Natural killer cell treated with Interleukin-12 subunit alpha and Interleukin-12 subunit beta and Interleukin-15 and Interleukin-18, amount 100 ng/mL, for 72 hours (primary cell): ENCODE data around the gene INVS. TPM values are rescaled to one million over a fixed set of nuclear protein-coding genes. Genes with fewer than 3 reads are reported as not detected.
"Not testable (repeated sequence)": the region's sequence is repeated elsewhere in the genome, so short reads cannot be mapped to it uniquely, and the experiment has no call there.

Experiments used
- ATAC-seq, 2 donors: fragments of 150-1000 bp; cut with Tn5 transposase in 1 of 2; sonication (Bioruptor Pico), chemical (Tn5 transposase) in 1 of 2; 2 replicates each; pipeline ENCODE4 v1.10.0; 2021
- DNase-seq: peaks from one replicate; pipeline ENCODE4 v3.0.0; 2022; ENCODE audit warnings: low spot score
- H3K27ac Mint-ChIP-seq, 2 donors: 1 replicate in 1 of 2; 2 replicates in 1 of 2; pipeline ENCODE4 v1.8.0; 2022; ENCODE audit warnings: mixed read lengths in 2 of 2, mild to moderate bottlenecking in 1 of 2, moderate library complexity in 1 of 2
- H3K27me3 Mint-ChIP-seq, 2 donors: 1 replicate in 1 of 2; 2 replicates in 1 of 2; pipeline ENCODE4 v1.8.0; 2022; ENCODE audit warnings: mixed read lengths in 2 of 2
- H3K36me3 Mint-ChIP-seq: one replicate; pipeline ENCODE4 v1.8.0; 2022; ENCODE audit warnings: mixed read lengths
- H3K4me1 Mint-ChIP-seq, 2 donors: 1 replicate in 1 of 2; 2 replicates in 1 of 2; pipeline ENCODE4 v1.8.0; 2022; ENCODE audit warnings: low read depth in 2 of 2, mixed read lengths in 2 of 2, mild to moderate bottlenecking in 1 of 2
- H3K4me3 Mint-ChIP-seq: one replicate; pipeline ENCODE4 v1.8.0; 2022; ENCODE audit warnings: mixed read lengths
- H3K9me3 Mint-ChIP-seq: 2 replicates; pipeline ENCODE4 v1.8.0; 2022; ENCODE audit warnings: mixed read lengths
- total RNA-seq, 2 donors: library from RNA; stranded (reverse); gene quantifications; one replicate each; pipeline ENCODE4 v1.2.3, GENCODE V29; 2022

INVS gene
- total RNA-seq, result 10 to 100 TPM; 22.1 to 32.8 TPM

- H3K27me3 Mint-ChIP-seq, result no peaks in the 10 kb centered on the region
- peak within 1 kb of the TSS; percentile 98 to 99 for H3K27ac Mint-ChIP-seq
- H3K4me1 Mint-ChIP-seq, result peaks cover 23 to 43% of the 10 kb centered on the region in 2 donors
- H3K4me3 Mint-ChIP-seq, result peak within 1 kb of the TSS; percentile 100
- peak; percentile 99 for ATAC-seq
- no peaks in the 10 kb centered on the region for H3K36me3 Mint-ChIP-seq
- H3K9me3 Mint-ChIP-seq, result no peaks in the 10 kb centered on the region
- DNase-seq, result peak; percentile 98
These were observed at the start of gene INVS, which contains the start of gene ERP44 for GRCh38 chr9:100098887-100099721. TSS of gene INVS (plus strand) at chr9:100099243. CDS start at chr9:100104522, 5,279 bp downstream. TSS of gene ERP44 (minus strand) at chr9:100099000. CDS start at chr9:100098840, 160 bp downstream.

- DNase-seq (no peak), ATAC-seq (no peak)
- Mint-ChIP-seq H3K27ac (no peak overlapping the region), H3K36me3 (peaks cover 17% of the 10 kb centered on the region), H3K27me3 (no peaks in the 10 kb centered on the region), H3K4me1 (peaks cover 20 to 24% of the 10 kb centered on the region in 2 donors), H3K9me3 (no peaks in the 10 kb centered on the region), H3K4me3 (no peak overlapping the region)
These were observed 49.5 kb upstream of the INVS start for GRCh38 chr9:100049551-100049950.

- H3K36me3 Mint-ChIP-seq, result peaks cover 6% of the 10 kb centered on the region
- H3K9me3 Mint-ChIP-seq, result no peaks in the 10 kb centered on the region
- ATAC-seq (no peak), DNase-seq (no peak)
- H3K27ac Mint-ChIP-seq, result no peak overlapping the region
- peaks cover 9 to 12% of the 10 kb centered on the region in 2 donors for H3K4me1 Mint-ChIP-seq
- no peaks in the 10 kb centered on the region for H3K27me3 Mint-ChIP-seq
- H3K4me3 Mint-ChIP-seq, result no peak overlapping the region
These were observed 46.7 kb upstream of the INVS start for GRCh38 chr9:100052375-100052774.

GRCh38 chr9:100056561-100056960, 42.5 kb upstream of the INVS start:
- Mint-ChIP-seq H3K27ac (no peak overlapping the region), H3K36me3 (peaks cover 6% of the 10 kb centered on the region), H3K27me3 (no peaks in the 10 kb centered on the region)

GRCh38 chr9:100057624-100058023, 41.4 kb upstream of the INVS start:
- no peaks in the 10 kb centered on the region for H3K27me3 Mint-ChIP-seq
- H3K9me3 Mint-ChIP-seq, result no peaks in the 10 kb centered on the region
- peak overlapping the region in 1 of 2 donors; percentile 11 for H3K27ac Mint-ChIP-seq
- no peak for DNase-seq
- peaks cover 6% of the 10 kb centered on the region for H3K36me3 Mint-ChIP-seq
- no peak overlapping the region for H3K4me3 Mint-ChIP-seq
- no peak for ATAC-seq
- H3K4me1 Mint-ChIP-seq, result peaks cover 9 to 10% of the 10 kb centered on the region in 2 donors

More at GRCh38 chr9:100056561-100056960, 42.5 kb upstream of the INVS start:
- Mint-ChIP-seq H3K9me3 (no peaks in the 10 kb centered on the region), H3K4me1 (peaks cover 9 to 10% of the 10 kb centered on the region in 2 donors), H3K4me3 (no peak overlapping the region)
- no peak for ATAC-seq
- no peak for DNase-seq

GRCh38 chr9:100058699-100059579, 40.1 kb upstream of the INVS start:
- Mint-ChIP-seq H3K27me3 (no peaks in the 10 kb centered on the region), H3K4me3 (no peak overlapping the region), H3K4me1 (peaks cover 13 to 16% of the 10 kb centered on the region in 2 donors), H3K9me3 (no peaks in the 10 kb centered on the region), H3K27ac (no peak overlapping the region), H3K36me3 (peaks cover 6% of the 10 kb centered on the region)
- ATAC-seq (no peak), DNase-seq (no peak)

- not testable (repeated sequence) for H3K27ac Mint-ChIP-seq, ATAC-seq, H3K9me3 Mint-ChIP-seq
These were observed 36.4 kb upstream of the INVS start for GRCh38 chr9:100062683-100063082.

GRCh38 chr9:100063185-100063584, 35.9 kb upstream of the INVS start:
- Mint-ChIP-seq H3K36me3 (peaks cover 6% of the 10 kb centered on the region), H3K27me3 (no peaks in the 10 kb centered on the region), H3K4me1 (peaks cover 19 to 27% of the 10 kb centered on the region in 2 donors), H3K9me3 (no peaks in the 10 kb centered on the region), H3K27ac (no peak overlapping the region), H3K4me3 (no peak overlapping the region)
- ATAC-seq (no peak), DNase-seq (no peak)

More at GRCh38 chr9:100062683-100063082, 36.4 kb upstream of the INVS start:
- H3K4me3 Mint-ChIP-seq, H3K27me3 Mint-ChIP-seq, DNase-seq, H3K36me3 Mint-ChIP-seq: not testable (repeated sequence)
- peaks cover 19 to 27% of the 10 kb centered on the region in 2 donors for H3K4me1 Mint-ChIP-seq

- no peaks in the 10 kb centered on the region for H3K9me3 Mint-ChIP-seq
- peaks cover 17 to 22% of the 10 kb centered on the region in 2 donors for H3K4me1 Mint-ChIP-seq
- ATAC-seq (no peak), DNase-seq (no peak)
- no peaks in the 10 kb centered on the region for H3K36me3 Mint-ChIP-seq
- H3K4me3 Mint-ChIP-seq, result no peak overlapping the region
- H3K27ac Mint-ChIP-seq, result no peak overlapping the region
- no peaks in the 10 kb centered on the region for H3K27me3 Mint-ChIP-seq
These were observed 34.0 kb upstream of the INVS start for GRCh38 chr9:100064872-100065581.

GRCh38 chr9:100066539-100066938, 32.5 kb upstream of the INVS start:
- Mint-ChIP-seq H3K36me3 (no peaks in the 10 kb centered on the region), H3K9me3 (no peaks in the 10 kb centered on the region), H3K27ac (peak overlapping the region in 1 of 2 donors; percentile 62), H3K27me3 (no peaks in the 10 kb centered on the region), H3K4me1 (peaks cover 22 to 24% of the 10 kb centered on the region in 2 donors), H3K4me3 (no peak overlapping the region)
- ATAC-seq (peak in 1 of 2 donors; percentile 38), DNase-seq (no peak)

- H3K9me3 Mint-ChIP-seq, DNase-seq, H3K36me3 Mint-ChIP-seq, ATAC-seq, H3K27me3 Mint-ChIP-seq, H3K27ac Mint-ChIP-seq, H3K4me3 Mint-ChIP-seq: not testable (repeated sequence)
- H3K4me1 Mint-ChIP-seq, result peaks cover 28 to 29% of the 10 kb centered on the region in 2 donors
These were observed 31.1 kb upstream of the INVS start for GRCh38 chr9:100067990-100068389.

- H3K9me3 Mint-ChIP-seq, H3K27me3 Mint-ChIP-seq, DNase-seq, H3K4me3 Mint-ChIP-seq, H3K36me3 Mint-ChIP-seq, ATAC-seq, H3K27ac Mint-ChIP-seq: not testable (repeated sequence)
- peaks cover 25 to 32% of the 10 kb centered on the region in 2 donors for H3K4me1 Mint-ChIP-seq
These were observed 30.0 kb upstream of the INVS start for GRCh38 chr9:100069068-100069467.
